DLD1 (cell line): Measurements from ENCODE around the gene SCN9A.
"Not testable (repeated sequence)": the region's sequence is repeated elsewhere in the genome, so short reads cannot be mapped to it uniquely, and the experiment has no call there.

ENCODE experiments used
- in situ Hi-C: cut with HindIII; loops from 2 replicates; pipeline ENCODE4 v1.10.0; 2017; ENCODE audit warnings: low sequenced_read_pairs

The SCN9A gene

DNA sequence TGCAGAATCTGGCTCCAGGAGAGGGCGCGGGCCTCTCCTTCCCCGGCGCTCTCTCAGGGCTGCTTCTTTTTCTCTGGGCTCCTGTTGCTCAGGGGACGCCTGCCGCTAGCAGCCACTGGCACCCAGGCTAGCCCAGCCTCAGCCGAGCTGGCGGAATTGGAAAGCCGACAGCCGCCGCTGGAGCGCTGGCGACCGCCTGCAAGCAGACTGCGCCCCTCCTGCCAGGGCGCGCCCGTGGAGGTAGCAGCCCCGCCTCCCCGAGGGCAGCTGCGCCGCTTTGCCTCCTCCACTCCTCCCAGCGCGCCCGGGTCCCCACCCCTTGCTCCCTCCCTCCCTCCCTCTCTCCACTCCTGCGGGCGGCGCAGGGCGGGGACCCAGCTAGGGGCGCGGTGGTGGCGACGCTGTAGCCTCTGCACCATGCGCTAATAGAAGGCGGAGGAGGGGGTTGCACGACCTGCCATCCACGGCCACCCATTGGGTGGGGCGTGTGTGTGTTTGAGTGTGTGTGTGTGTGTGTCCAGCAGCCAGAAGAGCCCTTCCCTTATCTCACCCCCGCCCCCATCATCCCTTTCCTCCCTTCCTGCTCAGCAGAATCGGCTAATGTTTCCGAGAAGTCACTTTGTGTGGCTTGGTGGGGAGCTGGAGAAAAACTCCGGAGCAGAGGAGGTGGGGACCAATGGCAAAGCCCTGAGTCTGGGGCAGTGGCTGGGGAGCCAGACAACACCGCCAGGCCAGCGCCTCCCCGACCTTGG, at the start of gene SCN9A:
Gene SCN9A, minus strand, starts transcription at position 209 of the 752 bp plus-strand sequence. CDS start 64,188 bp downstream, outside the sequence.
- in situ Hi-C loops: no loop called here

DNA sequence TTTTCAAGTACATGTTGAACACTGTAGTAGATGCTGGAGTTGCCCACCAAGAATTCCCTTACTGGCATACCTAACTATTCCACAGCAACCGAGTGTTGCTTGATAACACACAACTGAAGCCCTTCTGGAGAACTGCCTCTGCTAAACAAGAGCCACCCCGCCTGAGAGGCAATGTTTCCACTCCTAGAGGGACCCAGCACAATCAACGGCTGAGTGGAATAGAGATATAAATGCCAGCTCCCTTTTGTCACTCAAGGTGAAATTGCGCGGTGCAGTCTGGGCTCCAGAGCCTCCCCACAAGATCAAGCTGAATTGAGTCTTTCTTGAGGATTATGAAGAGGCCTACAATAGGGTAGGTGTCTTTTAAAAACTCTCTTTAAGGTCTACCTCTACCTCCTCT, 49.1 kb upstream of the SCN9A start:
- in situ Hi-C loops: no loop called here

GRCh38 chr2:166419616-166419934, 43.8 kb upstream of the SCN9A start:
- in situ Hi-C loops: no loop called here

GRCh38 chr2:166418853-166419615, 43.3 kb upstream of the SCN9A start:
- in situ Hi-C loops: no loop called here

DNA sequence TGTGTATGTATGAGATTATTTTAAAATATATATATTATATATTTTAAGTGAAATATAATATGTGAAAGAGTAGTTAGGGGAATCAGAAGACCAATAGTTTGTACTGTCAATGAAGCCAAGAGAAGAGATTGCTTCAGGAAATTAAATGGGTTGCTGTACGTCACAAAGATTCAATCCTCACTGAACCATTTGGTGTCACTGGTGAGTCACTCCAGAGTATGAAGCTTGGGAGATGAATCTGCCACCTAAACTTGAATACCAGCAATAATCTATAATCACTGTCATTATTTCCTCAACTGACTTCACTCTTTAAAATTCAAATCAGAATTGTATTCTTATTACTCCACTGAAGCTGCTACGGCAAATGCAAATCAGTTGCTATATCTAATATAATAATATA, 41.9 kb upstream of the SCN9A start:
- in situ Hi-C loops: no loop called here

- in situ Hi-C loops: no loop called here
Observed at GRCh38 chr2:166413255-166413654, 37.5 kb upstream of the SCN9A start.

- in situ Hi-C loops: no loop called here
Observed at GRCh38 chr2:166411473-166412230, 35.9 kb upstream of the SCN9A start.

- in situ Hi-C loops: no loop called here
Observed at GRCh38 chr2:166410828-166411472, 35.2 kb upstream of the SCN9A start.

DNA sequence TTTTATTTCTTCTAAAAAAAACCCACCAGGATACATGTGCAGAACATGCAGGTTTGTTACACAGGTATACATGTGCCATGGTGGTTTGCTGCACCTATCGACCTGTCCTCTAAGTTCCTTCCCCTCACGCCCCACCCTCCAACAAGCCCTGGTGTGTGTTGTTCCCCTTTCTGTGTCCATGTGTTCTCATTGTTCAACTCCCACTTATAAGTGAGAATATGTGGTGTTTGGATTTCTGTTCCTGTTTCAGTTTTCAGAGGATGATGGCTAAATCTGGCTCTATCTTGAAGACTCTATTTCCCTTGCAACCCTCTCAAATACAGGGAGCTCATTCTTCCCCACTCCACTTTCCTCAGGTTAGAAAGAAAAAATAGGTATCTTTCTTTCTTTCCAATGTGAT, 32.0 kb upstream of the SCN9A start:
- in situ Hi-C loops: not testable (repeated sequence)

GRCh38 chr2:166406374-166406773, 30.6 kb upstream of the SCN9A start:
- in situ Hi-C loops: no loop called here

DNA sequence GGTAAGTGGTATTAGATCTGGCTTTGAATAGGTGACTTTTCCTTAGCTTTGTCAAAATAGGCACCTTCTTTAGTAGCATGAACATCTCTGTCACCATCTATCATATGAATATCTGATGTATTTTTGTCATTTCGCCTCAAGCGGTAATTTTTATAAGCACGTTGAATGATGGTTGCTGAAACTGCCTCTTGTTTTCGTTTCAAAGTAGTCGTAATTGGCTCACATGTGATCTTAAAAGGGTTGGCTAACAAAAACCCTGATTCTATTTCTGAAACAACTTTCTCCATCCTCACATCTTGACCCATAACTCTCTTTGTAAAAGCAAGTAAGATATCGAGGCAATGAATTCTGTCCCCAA, 29.8 kb upstream of the SCN9A start:
- in situ Hi-C loops: no loop called here

DNA sequence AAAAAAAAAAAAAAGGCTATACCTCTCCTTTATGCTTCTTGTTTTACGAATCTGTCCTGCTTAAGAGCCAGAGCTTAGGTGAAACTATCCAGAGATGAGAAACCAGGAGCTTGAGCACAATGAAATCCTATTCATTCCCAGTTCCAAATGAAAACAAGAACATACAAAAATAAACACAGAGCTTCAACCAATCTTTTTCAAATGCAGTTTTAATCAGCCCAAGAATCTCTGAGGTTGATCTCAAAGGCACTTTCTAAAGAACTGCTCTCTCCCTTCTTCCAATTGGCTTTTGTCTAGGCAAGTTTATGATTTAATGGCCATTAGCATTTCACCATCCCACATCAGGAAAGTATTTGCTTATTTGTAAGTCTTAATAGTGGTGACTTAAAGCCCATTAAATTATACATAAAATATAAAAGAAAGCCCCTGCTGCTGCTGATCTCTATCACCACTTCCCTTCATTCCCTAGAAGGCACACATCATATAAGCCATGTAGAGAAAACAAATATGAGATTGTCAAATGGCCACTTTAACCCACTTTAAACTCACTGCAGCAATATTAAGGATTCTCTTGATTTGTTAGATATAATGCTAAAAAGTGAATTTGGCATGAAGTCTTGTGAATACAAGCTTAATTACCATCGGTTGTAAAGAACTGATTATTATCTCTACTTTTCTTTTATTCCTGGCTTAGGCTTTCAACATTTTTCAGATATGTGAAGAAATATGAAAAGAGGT, 29.3 kb upstream of the SCN9A start:
- in situ Hi-C loops: no loop called here

DNA sequence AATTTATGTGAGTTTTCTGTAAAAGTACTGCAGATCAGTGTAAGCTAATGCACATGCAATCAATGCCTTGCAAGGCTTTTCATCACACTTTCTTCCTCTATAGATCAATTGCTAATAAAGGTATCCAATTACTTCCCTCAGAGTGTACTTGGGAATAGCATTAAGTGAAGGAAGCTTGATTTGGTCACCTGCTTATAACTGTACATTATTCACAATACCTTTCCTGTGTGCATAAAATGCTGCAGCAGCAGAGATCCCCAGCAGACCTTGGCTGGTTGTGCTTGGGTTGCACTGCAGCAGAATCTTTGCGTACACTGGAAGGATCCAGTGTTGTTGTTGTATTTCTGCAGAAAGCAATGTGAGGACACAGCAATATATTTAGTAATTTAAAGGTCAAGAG, 18.5 kb upstream of the SCN9A start:
- in situ Hi-C loops: no loop called here

- in situ Hi-C loops: no loop called here
Observed at GRCh38 chr2:166393008-166393407, 17.3 kb upstream of the SCN9A start.

DNA sequence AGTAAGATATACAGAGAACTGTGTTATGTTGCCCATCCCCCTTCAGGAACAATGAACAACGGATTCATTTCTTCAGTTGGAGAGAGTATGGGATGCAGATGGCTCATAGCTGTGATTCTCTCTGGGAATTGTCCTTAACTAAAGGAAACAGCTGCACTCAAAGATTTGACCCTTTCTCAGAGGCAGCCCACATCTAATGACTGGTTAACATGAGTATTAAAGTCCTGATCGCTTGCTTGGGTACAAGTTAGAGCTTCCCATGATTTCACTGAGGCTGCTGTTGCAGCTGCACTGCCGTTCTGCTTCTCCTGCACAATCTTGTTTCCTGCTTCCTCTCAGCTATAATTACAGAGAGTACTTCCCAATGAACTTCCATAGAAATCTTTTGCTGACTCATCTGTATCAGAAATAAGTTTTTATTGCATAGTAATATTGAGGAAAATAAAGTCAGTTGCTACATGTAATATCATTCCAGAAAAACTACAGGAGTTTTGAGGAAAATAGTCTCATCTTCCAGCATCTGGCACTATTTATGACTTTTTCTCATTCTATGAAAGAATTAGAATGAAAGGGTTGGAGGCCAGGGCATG, 12.8 kb upstream of the SCN9A start:
- in situ Hi-C loops: no loop called here

- in situ Hi-C loops: no loop called here
Observed at GRCh38 chr2:166385313-166385712, 9.6 kb upstream of the SCN9A start.

DNA sequence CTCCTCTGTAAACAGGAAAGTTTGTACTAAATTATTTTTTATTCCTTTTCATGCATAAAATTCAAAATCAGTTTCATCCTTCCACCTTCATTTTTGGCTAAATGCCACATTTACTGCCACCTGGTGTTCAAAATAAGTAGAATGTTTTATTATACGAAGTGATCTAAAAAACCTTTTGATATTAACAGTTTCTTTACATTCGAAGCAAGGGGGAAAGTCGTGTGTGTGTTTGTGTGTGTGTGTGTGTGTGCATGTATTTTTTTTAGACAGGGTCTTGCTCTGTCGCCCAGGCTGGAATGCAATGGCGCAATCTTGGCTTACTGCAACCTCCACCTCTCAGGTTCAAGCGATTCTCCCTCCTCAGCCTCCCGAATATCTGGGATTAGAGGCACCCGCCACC, 9.0 kb upstream of the SCN9A start:
- in situ Hi-C loops: no loop called here

DNA sequence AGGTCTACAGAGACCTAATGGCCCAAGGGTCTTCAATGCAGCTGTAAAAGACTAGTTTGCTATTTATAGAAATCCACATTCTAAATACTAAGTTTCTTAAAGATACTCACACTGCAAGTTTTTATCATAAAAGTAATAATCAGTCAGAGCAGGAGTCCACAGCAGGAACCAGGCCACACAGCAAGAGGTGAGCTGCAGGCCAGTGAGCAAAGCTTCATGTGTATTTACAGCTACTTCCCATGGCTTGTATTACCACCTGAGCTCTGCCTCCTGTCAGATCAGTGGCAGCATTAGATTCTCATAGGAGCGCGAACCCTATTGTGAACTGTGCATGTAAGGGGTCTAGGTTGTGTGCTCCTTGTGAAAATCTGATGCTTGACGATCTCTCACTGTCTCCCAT, 6.7 kb upstream of the SCN9A start:
- in situ Hi-C loops: no loop called here

DNA sequence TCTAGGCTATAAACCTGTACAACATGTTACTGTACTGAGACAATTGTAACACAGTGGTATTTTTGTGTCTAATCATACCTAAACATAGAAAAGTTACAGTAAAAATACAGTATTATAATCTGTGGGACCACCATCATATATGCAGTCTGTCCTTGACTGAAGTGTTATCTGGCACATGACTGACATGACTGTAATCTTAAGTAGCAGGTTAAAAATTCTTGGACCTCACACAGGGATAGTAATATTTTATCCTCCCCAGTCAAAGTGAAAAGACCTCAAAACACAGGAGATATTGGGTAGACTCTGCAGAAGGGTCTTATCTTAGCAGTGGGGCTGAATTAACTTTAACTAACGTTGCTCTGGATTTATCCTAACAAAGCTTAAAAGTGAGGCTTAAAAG, 4.9 kb upstream of the SCN9A start:
- in situ Hi-C loops: no loop called here

DNA sequence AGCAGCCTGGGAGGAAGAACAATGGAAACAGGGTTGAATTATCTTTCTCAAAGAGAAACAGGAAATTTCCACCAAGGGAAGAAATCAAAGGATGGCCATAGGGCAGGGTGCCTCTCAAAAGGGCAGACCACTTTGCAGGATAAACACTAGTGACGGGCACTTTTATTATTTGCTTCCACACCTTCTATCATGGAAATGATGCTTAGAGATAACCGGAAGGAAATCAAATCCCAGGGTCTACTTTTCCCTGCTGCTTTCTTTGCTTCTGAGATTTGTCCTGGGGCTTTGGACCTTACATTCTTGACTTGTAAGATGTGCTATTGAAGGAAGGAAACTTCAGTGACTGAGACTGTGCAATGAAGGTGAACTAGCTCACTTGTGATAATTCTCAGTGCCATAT, 1.1 kb upstream of the SCN9A start:
- in situ Hi-C loops: no loop called here
